ENCODE measurements around the gene FASTKD2.

DNA sequence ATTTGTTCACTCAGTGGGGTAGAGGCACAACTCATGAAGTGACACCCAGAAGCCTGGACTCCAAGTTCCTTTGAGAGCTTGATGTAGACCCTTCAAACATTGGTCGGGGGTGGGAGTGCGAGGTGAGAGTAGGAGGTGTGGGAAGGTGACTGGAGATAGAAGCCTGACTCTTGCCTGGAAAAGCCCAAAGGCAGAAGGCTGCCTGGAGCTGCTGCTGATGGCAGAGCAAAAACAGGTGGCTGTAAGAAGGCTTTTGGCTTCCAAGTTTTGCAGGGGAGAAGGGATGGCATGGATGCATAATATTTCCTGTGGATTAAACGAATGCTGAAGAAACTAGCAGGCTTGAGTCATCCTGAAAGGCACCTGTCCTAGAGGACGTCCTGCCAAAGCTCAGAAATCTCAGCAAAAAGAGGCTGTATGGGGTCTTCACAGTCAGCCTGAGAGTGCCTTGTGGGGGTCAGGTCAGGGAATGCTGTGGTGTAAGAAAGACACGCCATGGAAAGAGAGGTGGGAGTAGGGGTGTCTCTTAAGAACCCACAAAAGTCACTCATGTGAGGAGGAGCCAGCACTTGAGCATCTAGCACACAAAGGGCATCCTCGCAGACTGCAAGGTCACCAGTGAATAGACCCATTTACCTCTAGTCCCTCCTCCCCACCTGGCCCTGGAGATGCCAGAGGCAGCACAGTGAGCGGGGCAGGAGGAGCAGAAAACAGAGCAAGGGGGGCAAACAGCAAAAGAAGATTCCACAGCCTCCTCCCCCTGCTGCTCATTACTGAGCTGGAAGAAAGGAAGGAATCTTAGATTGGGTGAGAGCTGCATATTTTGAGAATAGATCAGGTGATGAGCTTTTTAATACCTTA, 37.5 kb downstream of the FASTKD2 start:
- TF ChIP-seq, protein P1, sequence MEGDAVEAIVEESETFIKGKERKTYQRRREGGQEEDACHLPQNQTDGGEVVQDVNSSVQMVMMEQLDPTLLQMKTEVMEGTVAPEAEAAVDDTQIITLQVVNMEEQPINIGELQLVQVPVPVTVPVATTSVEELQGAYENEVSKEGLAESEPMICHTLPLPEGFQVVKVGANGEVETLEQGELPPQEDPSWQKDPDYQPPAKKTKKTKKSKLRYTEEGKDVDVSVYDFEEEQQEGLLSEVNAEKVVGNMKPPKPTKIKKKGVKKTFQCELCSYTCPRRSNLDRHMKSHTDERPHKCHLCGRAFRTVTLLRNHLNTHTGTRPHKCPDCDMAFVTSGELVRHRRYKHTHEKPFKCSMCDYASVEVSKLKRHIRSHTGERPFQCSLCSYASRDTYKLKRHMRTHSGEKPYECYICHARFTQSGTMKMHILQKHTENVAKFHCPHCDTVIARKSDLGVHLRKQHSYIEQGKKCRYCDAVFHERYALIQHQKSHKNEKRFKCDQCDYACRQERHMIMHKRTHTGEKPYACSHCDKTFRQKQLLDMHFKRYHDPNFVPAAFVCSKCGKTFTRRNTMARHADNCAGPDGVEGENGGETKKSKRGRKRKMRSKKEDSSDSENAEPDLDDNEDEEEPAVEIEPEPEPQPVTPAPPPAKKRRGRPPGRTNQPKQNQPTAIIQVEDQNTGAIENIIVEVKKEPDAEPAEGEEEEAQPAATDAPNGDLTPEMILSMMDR (IDR thresholded peaks at IDR 0.05; ENCODE audit: extremely low read depth in 1 of 2, insufficient read depth in 1 of 2, low read depth in 1 of 2, low read length in 2 of 2) = no peak
- TF ChIP-seq POLR2A (IDR thresholded peaks at IDR 0.05; ENCODE audit: low read depth, low read length) (no peak), POLR2AphosphoS5 (IDR thresholded peaks at IDR 0.05; ENCODE audit: insufficient read depth, low read depth, low read length) (no peak), EZH2 (IDR thresholded peaks at IDR 0.05; ENCODE audit: borderline replicate concordance, low read depth, low read length, severe bottlenecking) (no peak), JUN (IDR thresholded peaks at IDR 0.05; ENCODE audit: borderline replicate concordance, insufficient read depth, insufficient read length, low read depth) (no peak), GATA2 (IDR thresholded peaks at IDR 0.05; ENCODE audit: insufficient read depth, insufficient read length, low read depth, low read length) (no peak), MYC (IDR thresholded peaks at IDR 0.05; ENCODE audit: low read depth, low read length) (no peak)
- TF ChIP-seq, protein P2, sequence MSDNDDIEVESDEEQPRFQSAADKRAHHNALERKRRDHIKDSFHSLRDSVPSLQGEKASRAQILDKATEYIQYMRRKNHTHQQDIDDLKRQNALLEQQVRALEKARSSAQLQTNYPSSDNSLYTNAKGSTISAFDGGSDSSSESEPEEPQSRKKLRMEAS (IDR thresholded peaks at IDR 0.05; ENCODE audit: insufficient read depth, insufficient read length) = no peak

Data from endothelial cell of umbilical vein (primary cell).